Karpas-422 (cell line): ENCODE results near the gene EYS. TPM values are rescaled to one million over a fixed set of nuclear protein-coding genes. Genes with fewer than 3 reads are reported as not detected.

Experiments
- DNase-seq: peaks from one replicate; pipeline ENCODE4 v3.0.0-alpha.2; 2015
- H2AFZ ChIP-seq: fragments of 200-600 bp; sonication (generic); 2 replicates; pipeline ENCODE4 v1.6.1; 2014; ENCODE audit warnings: antibody characterized with exemption, low read length, mixed read lengths
- H3K27ac ChIP-seq: fragments of 200-600 bp; sonication (generic); 2 replicates; pipeline ENCODE4 v1.5.1; 2014; ENCODE audit warnings: mild to moderate bottlenecking, low read length, moderate library complexity
- H3K27me3 ChIP-seq: fragments of 200-600 bp; sonication (generic); 2 replicates; pipeline ENCODE4 v1.6.1; 2014; ENCODE audit warnings: low read length, mixed read lengths
- H3K36me3 ChIP-seq: fragments of 200-600 bp; sonication (generic); 2 replicates; pipeline ENCODE4 v1.6.1; 2014; ENCODE audit warnings: low read length, mixed read lengths; ENCODE audit not compliant: insufficient read depth
- H3K4me1 ChIP-seq: fragments of 200-600 bp; sonication (generic); 2 replicates; pipeline ENCODE4 v1.6.1; 2014; ENCODE audit warnings: mild to moderate bottlenecking, low read length, mixed read lengths
- H3K4me2 ChIP-seq: fragments of 200-600 bp; sonication (generic); 2 replicates; pipeline ENCODE4 v1.6.1; 2014; ENCODE audit warnings: low read length, low read depth, mild to moderate bottlenecking; ENCODE audit not compliant: poor library complexity, severe bottlenecking
- H3K4me3 ChIP-seq: fragments of 200-600 bp; sonication (generic); 2 replicates; pipeline ENCODE4 v1.5.1; 2014; ENCODE audit warnings: mild to moderate bottlenecking, antibody characterized with exemption, low read length, mixed read lengths
- H3K79me2 ChIP-seq: fragments of 200-600 bp; sonication (generic); 2 replicates; pipeline ENCODE4 v1.6.1; 2014; ENCODE audit warnings: mild to moderate bottlenecking, low read length, mixed read lengths
- H3K9ac ChIP-seq: fragments of 200-600 bp; sonication (generic); 2 replicates; pipeline ENCODE4 v1.6.0; 2014; ENCODE audit warnings: low read length
- H3K9me2 ChIP-seq: fragments of 200-600 bp; sonication (generic), shearing (Covaris generic); replicated peaks from 2 replicates; pipeline ENCODE4 v1.6.0; 2014; ENCODE audit warnings: mild to moderate bottlenecking, low read length, moderate library complexity; ENCODE audit not compliant: insufficient read depth
- H3K9me3 ChIP-seq: fragments of 300-700, 200-600 bp; sonication (generic); 2 replicates; pipeline ENCODE4 v1.6.1; 2014; ENCODE audit warnings: low read length, mixed read lengths
- H4K20me1 ChIP-seq: fragments of 200-600 bp; sonication (generic); 2 replicates; pipeline ENCODE4 v1.6.1; 2014; ENCODE audit warnings: mild to moderate bottlenecking, antibody characterized with exemption, low read length, low read depth; ENCODE audit not compliant: insufficient read depth
- total RNA-seq: library from RNA; depleted of rRNA; stranded (reverse); fragments of >200 nt; shearing (Covaris generic); gene quantifications from 2 replicates; pipeline ENCODE4 v1.2.3, GENCODE V29; 2014; ENCODE audit warnings: low replicate concordance

Gene EYS
- total RNA-seq, 1 experiment from 2014 or later, result not detected

DNA sequence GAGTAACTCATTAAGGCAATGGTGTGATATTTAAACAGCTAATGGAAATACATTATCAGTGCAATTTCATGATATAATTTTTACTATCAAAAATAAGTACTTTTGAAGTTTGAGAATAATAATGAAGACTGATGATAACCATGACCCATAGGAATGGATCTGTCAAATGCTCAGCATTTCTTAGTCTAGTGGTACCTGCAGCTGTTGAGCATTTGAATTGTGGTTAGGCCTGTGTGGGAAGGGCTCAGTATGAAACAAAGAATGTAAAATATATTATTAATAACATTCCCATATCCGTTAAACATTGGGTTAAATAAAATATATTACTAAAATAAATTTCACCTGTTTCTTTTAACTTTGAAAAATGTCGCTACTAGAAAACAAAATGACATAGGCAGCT lies 1898.5 kb downstream of the EYS start:
- no peaks in the 10 kb centered on the region for H3K4me1 ChIP-seq
- no peaks in the 10 kb centered on the region for H3K36me3 ChIP-seq
- no peak overlapping the region for H3K27ac ChIP-seq
- DNase-seq, result no peak
- no peaks in the 10 kb centered on the region for H3K9me2 ChIP-seq
- no peaks in the 10 kb centered on the region for H3K27me3 ChIP-seq
- no peaks in the 10 kb centered on the region for H4K20me1 ChIP-seq
- no peak overlapping the region for H3K4me2 ChIP-seq
- H3K4me3 ChIP-seq, result no peak overlapping the region
- no peaks in the 10 kb centered on the region for H3K9me3 ChIP-seq
- H3K9ac ChIP-seq, result no peak overlapping the region
- no peak overlapping the region for H2AFZ ChIP-seq
- no peaks in the 10 kb centered on the region for H3K79me2 ChIP-seq

- no peaks in the 10 kb centered on the region for H4K20me1 ChIP-seq
- no peak for DNase-seq
- H3K27ac ChIP-seq, result no peak overlapping the region
- H3K79me2 ChIP-seq, result no peaks in the 10 kb centered on the region
- no peaks in the 10 kb centered on the region for H3K9me3 ChIP-seq
- H3K9ac ChIP-seq, result no peak overlapping the region
- H2AFZ ChIP-seq, result no peak overlapping the region
- no peaks in the 10 kb centered on the region for H3K36me3 ChIP-seq
- no peaks in the 10 kb centered on the region for H3K9me2 ChIP-seq
- no peak overlapping the region for H3K4me3 ChIP-seq
- no peak overlapping the region for H3K4me2 ChIP-seq
- no peaks in the 10 kb centered on the region for H3K4me1 ChIP-seq
- no peaks in the 10 kb centered on the region for H3K27me3 ChIP-seq
Measured at GRCh38 chr6:63807056-63807455, 1900.0 kb downstream of the EYS start.

DNA sequence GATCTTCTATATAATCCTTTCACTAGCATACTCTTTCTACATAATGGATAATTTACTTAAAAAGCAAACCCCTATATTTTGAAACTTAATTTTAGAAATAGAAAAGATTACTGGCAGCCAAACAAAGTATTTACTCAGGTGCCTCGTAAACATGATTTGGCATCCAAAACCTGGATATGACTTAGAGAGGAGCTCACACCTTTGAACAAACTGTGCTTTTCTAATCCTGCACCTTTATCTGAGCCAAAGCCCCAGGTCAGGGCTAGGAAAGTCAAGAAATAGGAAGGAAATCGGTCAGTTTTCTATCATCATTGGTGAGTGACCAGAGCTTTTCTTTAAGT lies 1900.5 kb downstream of the EYS start:
- no peak for DNase-seq
- Histone ChIP-seq H4K20me1 (no peaks in the 10 kb centered on the region), H3K9me3 (no peaks in the 10 kb centered on the region), H3K79me2 (no peaks in the 10 kb centered on the region), H3K27me3 (no peaks in the 10 kb centered on the region), H3K36me3 (no peaks in the 10 kb centered on the region), H3K4me3 (no peak overlapping the region), H3K9me2 (no peaks in the 10 kb centered on the region), H3K27ac (no peak overlapping the region), H2AFZ (no peak overlapping the region), H3K9ac (no peak overlapping the region), H3K4me2 (no peak overlapping the region), H3K4me1 (no peaks in the 10 kb centered on the region)

DNA sequence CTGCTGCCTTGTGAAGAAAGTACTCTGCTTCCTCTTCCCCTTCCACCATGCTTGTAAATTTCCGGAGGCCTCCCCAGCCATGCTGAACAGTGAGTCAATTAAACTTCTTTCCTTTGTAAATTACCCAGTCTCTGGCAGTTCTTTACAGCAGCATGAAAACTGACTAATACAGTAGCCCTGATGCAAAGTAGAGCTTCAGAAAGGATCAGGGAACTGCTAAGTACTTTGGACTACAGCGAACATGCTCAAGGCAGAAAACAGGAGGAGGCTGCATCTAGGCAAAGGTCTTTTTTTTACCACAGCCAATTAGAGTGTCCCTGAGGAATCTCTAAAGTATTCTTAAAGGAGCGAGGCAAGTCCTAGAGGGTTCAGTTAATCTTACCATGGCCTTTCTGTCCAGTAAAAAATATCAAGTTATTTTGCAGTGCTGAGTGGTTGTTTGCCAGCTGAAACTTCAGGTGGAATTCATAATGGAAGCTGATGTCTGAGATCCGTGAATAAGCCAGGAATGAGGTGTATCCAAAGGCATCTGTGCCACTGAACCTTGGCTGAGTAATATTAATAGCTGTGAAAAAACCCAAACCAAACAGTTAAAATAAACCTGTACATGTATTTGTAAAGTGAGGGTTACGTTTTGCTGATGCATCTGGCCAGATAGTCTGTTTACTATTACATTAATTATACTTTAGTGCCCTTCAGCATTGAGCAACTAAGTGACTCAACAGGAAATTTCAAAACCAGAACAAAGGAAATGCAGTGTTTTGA lies 1901.0 kb downstream of the EYS start:
- DNase-seq, result no peak
- Histone ChIP-seq H4K20me1 (no peaks in the 10 kb centered on the region), H3K4me1 (no peaks in the 10 kb centered on the region), H3K27me3 (no peaks in the 10 kb centered on the region), H3K79me2 (no peaks in the 10 kb centered on the region), H3K9me2 (no peaks in the 10 kb centered on the region), H3K27ac (no peak overlapping the region), H3K4me2 (no peak overlapping the region), H3K9me3 (no peaks in the 10 kb centered on the region), H3K9ac (no peak overlapping the region), H2AFZ (no peak overlapping the region; the same call in 1 of the 2 replicates), H3K36me3 (no peaks in the 10 kb centered on the region), H3K4me3 (no peak overlapping the region)

GRCh38 chr6:63805345-63805744 lies 1901.7 kb downstream of the EYS start:
- no peak overlapping the region for H3K4me3 ChIP-seq
- H3K9ac ChIP-seq, result no peak overlapping the region
- no peak overlapping the region for H3K4me2 ChIP-seq
- H4K20me1 ChIP-seq, result no peaks in the 10 kb centered on the region
- no peak overlapping the region for H2AFZ ChIP-seq
- no peak overlapping the region for H3K27ac ChIP-seq
- no peaks in the 10 kb centered on the region for H3K9me3 ChIP-seq
- H3K36me3 ChIP-seq, result no peaks in the 10 kb centered on the region
- H3K27me3 ChIP-seq, result no peaks in the 10 kb centered on the region
- H3K9me2 ChIP-seq, result no peaks in the 10 kb centered on the region
- H3K4me1 ChIP-seq, result no peaks in the 10 kb centered on the region
- no peaks in the 10 kb centered on the region for H3K79me2 ChIP-seq
- DNase-seq, result no peak

GRCh38 chr6:63804381-63804956 lies 1902.6 kb downstream of the EYS start:
- no peaks in the 10 kb centered on the region for H3K79me2 ChIP-seq
- no peaks in the 10 kb centered on the region for H3K27me3 ChIP-seq
- no peak overlapping the region for H3K9ac ChIP-seq
- no peak overlapping the region for H3K4me2 ChIP-seq
- H3K9me3 ChIP-seq, result no peaks in the 10 kb centered on the region
- H4K20me1 ChIP-seq, result no peaks in the 10 kb centered on the region
- DNase-seq, result no peak
- no peaks in the 10 kb centered on the region for H3K9me2 ChIP-seq
- H3K4me1 ChIP-seq, result no peaks in the 10 kb centered on the region
- no peak overlapping the region for H3K4me3 ChIP-seq
- H2AFZ ChIP-seq, result no peak overlapping the region
- no peak overlapping the region for H3K27ac ChIP-seq
- no peaks in the 10 kb centered on the region for H3K36me3 ChIP-seq

DNA sequence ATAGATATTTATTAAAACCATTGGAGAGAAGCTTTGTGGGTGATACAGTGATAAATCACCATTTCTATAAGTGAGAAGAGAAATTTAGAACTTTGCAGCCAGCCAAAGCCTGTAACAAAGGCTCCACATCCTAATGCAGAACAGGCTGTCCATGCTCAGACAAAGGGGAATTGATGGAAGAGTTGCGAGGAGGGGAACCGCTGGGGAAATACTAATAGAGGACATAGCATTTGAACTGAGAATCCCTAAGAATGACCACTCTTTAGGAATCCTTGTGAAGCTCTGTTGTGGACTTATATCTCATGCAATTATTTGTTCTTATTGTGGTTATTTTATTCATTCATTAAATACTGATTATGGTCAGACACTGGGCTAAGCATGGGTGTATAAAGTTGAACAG lies 1903.7 kb downstream of the EYS start:
- Histone ChIP-seq H3K27me3 (no peaks in the 10 kb centered on the region), H4K20me1 (no peaks in the 10 kb centered on the region), H3K9me2 (no peaks in the 10 kb centered on the region), H2AFZ (no peak overlapping the region), H3K27ac (no peak overlapping the region), H3K9me3 (no peaks in the 10 kb centered on the region), H3K9ac (no peak overlapping the region), H3K36me3 (no peaks in the 10 kb centered on the region), H3K4me3 (no peak overlapping the region), H3K4me1 (no peaks in the 10 kb centered on the region), H3K79me2 (no peaks in the 10 kb centered on the region), H3K4me2 (no peak overlapping the region)
- no peak for DNase-seq

- DNase-seq, result peak; percentile 68
- H4K20me1 ChIP-seq, result no peaks in the 10 kb centered on the region
- no peaks in the 10 kb centered on the region for H3K4me1 ChIP-seq
- H3K9me3 ChIP-seq, result no peaks in the 10 kb centered on the region
- H2AFZ ChIP-seq, result no peak overlapping the region
- no peaks in the 10 kb centered on the region for H3K9me2 ChIP-seq
- H3K79me2 ChIP-seq, result no peaks in the 10 kb centered on the region
- no peak overlapping the region for H3K9ac ChIP-seq
- no peaks in the 10 kb centered on the region for H3K36me3 ChIP-seq
- H3K27ac ChIP-seq, result no peak overlapping the region
- no peak overlapping the region for H3K4me2 ChIP-seq
- H3K4me3 ChIP-seq, result no peak overlapping the region
- H3K27me3 ChIP-seq, result no peaks in the 10 kb centered on the region
Measured at GRCh38 chr6:63802606-63803206, 1904.3 kb downstream of the EYS start.
